NOMO-1 treated with DMSO at 0.1 percent for 48 hours (cell line): ENCODE results near the gene ARL6IP6.
"Not testable (repeated sequence)": the region's sequence is repeated elsewhere in the genome, so short reads cannot be mapped to it uniquely, and the experiment has no call there.

Experiments
- DNase-seq: peaks from one replicate; lab custom pipeline; 2025; ENCODE audit not compliant: unreplicated experiment; lab: John Stamatoyannopoulos, UW

Gene ARL6IP6

GRCh38 chr2:152720794-152721193, 2.4 kb downstream of the ARL6IP6 start:
- no peak for DNase-seq

- DNase-seq: not testable (repeated sequence)
These were observed 4.2 kb downstream of the ARL6IP6 start for GRCh38 chr2:152722639-152723038.

GRCh38 chr2:152723918-152724317, 5.5 kb downstream of the ARL6IP6 start:
- no peak for DNase-seq

- DNase-seq: peak; percentile 49
These were observed 11.4 kb downstream of the ARL6IP6 start for GRCh38 chr2:152729844-152730243.

- peak; percentile 65 for DNase-seq
These were observed 12.3 kb downstream of the ARL6IP6 start for GRCh38 chr2:152730591-152731333.

GRCh38 chr2:152737509-152737908, 19.1 kb downstream of the ARL6IP6 start:
- not testable (repeated sequence) for DNase-seq

GRCh38 chr2:152738438-152738837, 20.0 kb downstream of the ARL6IP6 start:
- DNase-seq: no peak

- DNase-seq: not testable (repeated sequence)
These were observed 21.3 kb downstream of the ARL6IP6 start for GRCh38 chr2:152739705-152740104.

- DNase-seq: peak; percentile 63
These were observed 22.4 kb downstream of the ARL6IP6 start for GRCh38 chr2:152740743-152741328.

- DNase-seq: no peak
These were observed 24.6 kb downstream of the ARL6IP6 start for GRCh38 chr2:152743002-152743401.

GRCh38 chr2:152747751-152748150, 29.3 kb downstream of the ARL6IP6 start:
- DNase-seq: not testable (repeated sequence)

GRCh38 chr2:152755029-152755428, 36.6 kb downstream of the ARL6IP6 start:
- no peak for DNase-seq

- DNase-seq: no peak
These were observed 41.1 kb downstream of the ARL6IP6 start for GRCh38 chr2:152759290-152760072.

GRCh38 chr2:152761214-152761613, 42.8 kb downstream of the ARL6IP6 start:
- DNase-seq: no peak

GRCh38 chr2:152762202-152762601, 43.8 kb downstream of the ARL6IP6 start:
- DNase-seq: no peak

GRCh38 chr2:152763208-152763607, 44.8 kb downstream of the ARL6IP6 start:
- not testable (repeated sequence) for DNase-seq

- DNase-seq: no peak
These were observed 45.2 kb downstream of the ARL6IP6 start for GRCh38 chr2:152763651-152764050.

GRCh38 chr2:152766928-152767327, 48.5 kb downstream of the ARL6IP6 start:
- DNase-seq: no peak

- no peak for DNase-seq
These were observed 62.8 kb downstream of the ARL6IP6 start for GRCh38 chr2:152781175-152781574.

- DNase-seq: no peak
These were observed 63.8 kb downstream of the ARL6IP6 start for GRCh38 chr2:152782171-152782570.

GRCh38 chr2:152790883-152791282, 72.5 kb downstream of the ARL6IP6 start:
- no peak for DNase-seq

- DNase-seq: no peak
These were observed 73.6 kb downstream of the ARL6IP6 start for GRCh38 chr2:152791979-152792378.
